Heart left ventricle (tissue), 16 donors: ENCODE data around the gene SLC8B1. TPM values are rescaled to one million over a fixed set of nuclear protein-coding genes. Genes with fewer than 3 reads are reported as not detected.
A peak's percentile ranks its signal among the peaks of the same experiment; 100 is the strongest.

Source experiments
- ATAC-seq, 4 donors: fragments of 200-7000 bp; cut with Tn5 transposase; one replicate each; pipeline ENCODE4 v1.9.1; 2020 to 2022; ENCODE audit warnings: moderate library complexity in 4 of 4, mild to moderate bottlenecking in 3 of 4, moderate number of reproducible peaks in 1 of 4
- DNase-seq, 5 donors: peaks; one replicate each; pipeline ENCODE4 v3.0.0-alpha.2; 2020
- H3K27ac ChIP-seq, 12 donors: fragments of 200-600 bp; sonication (generic) in 4 of 12; one replicate each; pipeline versions ENCODE4 v1.5.0 to v1.8.0; 2016 to 2022; ENCODE audit warnings: mild to moderate bottlenecking in 2 of 12
- H3K27me3 ChIP-seq, 9 donors: fragments of 200-600 bp; sonication (generic) in 2 of 9; one replicate each; pipeline versions ENCODE4 v1.5.1 to v1.8.0; 2016 to 2022; ENCODE audit warnings: mild to moderate bottlenecking in 3 of 9
- H3K36me3 ChIP-seq, 9 donors: fragments of 200-600 bp; sonication (generic) in 2 of 9; one replicate each; pipeline versions ENCODE4 v1.5.0 to v1.8.0; 2018 to 2022; ENCODE audit warnings: mild to moderate bottlenecking in 2 of 9
- H3K4me1 ChIP-seq, 12 donors: fragments of 200-600 bp; sonication (generic) in 4 of 12; one replicate each; pipeline versions ENCODE4 v1.5.0 to v1.8.0; 2016 to 2022; ENCODE audit warnings: mild to moderate bottlenecking in 3 of 12
- H3K4me3 ChIP-seq, 12 donors: fragments of 200-600 bp; sonication (generic) in 4 of 12; one replicate each; pipeline versions ENCODE4 v1.5.0 to v1.8.0; 2017 to 2022; ENCODE audit warnings: mild to moderate bottlenecking in 9 of 12, moderate library complexity in 4 of 12
- H3K9me3 ChIP-seq, 12 donors: fragments of 200-600 bp; sonication (generic) in 4 of 12; one replicate each; pipeline versions ENCODE4 v1.5.0 to v1.8.0; 2016 to 2022; ENCODE audit warnings: mild to moderate bottlenecking in 1 of 12
- POLR2A ChIP-seq, 2 donors: fragments of 450-650 bp; IDR thresholded peaks; one replicate each; pipeline ENCODE4 v1.6.1; 2017; ENCODE audit warnings: antibody characterized with exemption in 2 of 2, mild to moderate bottlenecking in 2 of 2, moderate library complexity in 2 of 2
- WGBS, 4 donors: extraction: QIAGEN DNeasy Blood & Tissue Kit in 2 of 4; methylation state at CpG; one replicate each; pipeline versions ENCODE4 v1.1.5 to v1.1.7; 2013 to 2018; 5-methylcytosine and 5-hydroxymethylcytosine counted together
- intact Hi-C, 10 donors: fragments of 100-400 bp; cut with DNase I; formaldehyde crosslinking; loops; one replicate each; pipeline versions ENCODE4 v1.11.1 to v1.14.2; 2022
- polyA plus RNA-seq, 2 donors: library from polyadenylated mRNA; stranded (reverse); fragments of 200-250 nt; gene quantifications; one replicate each; pipeline ENCODE4 v1.2.3, GENCODE V29; 2013
- total RNA-seq, 9 donors: library from RNA; depleted of rRNA in 2 of 9; stranded (reverse); fragments of >200 nt in 2 of 9; fragmentation: NEBNext Ultra II Directional in 3 of 9; extraction: Animal tissue kit (Norgen Biotek cat#: 25700) in 3 of 9; gene quantifications; one replicate each; pipeline versions ENCODE4 v1.1.0 to v1.2.4, GENCODE V29; 2016 to 2023
- TF ChIP-seq, protein P1 (sequence below), 12 donors: fragments of 200-600 bp; sonication (generic) in 4 of 12; IDR thresholded peaks; one replicate each; pipeline versions ENCODE4 v1.5.0 to v1.8.0; 2018 to 2022; ENCODE audit warnings: antibody characterized with exemption in 12 of 12, mild to moderate bottlenecking in 5 of 12
- donor health status: ischemic (EF 13 %, LVEDD 7.1; RV severe dilation, severe dysfunction).
- donor health status: healthy with polysubstance abuse.
- donor health status: DM: no; HTN: yes; CAD: no.
- donor health status: DM: no; HTN: no; CAD: no.
- donor health status: ischemic (EF 25% LVEDD 6.9; RV normal size, moderate dysfunction).
- donor health status: ischemic (EF 25% LVEDD 5.7; RV mildly dilated, moderate dysfunction).
- donor health status: healthy.
- donor health status: DM: yes; HTN: yes; CAD: no.
- donor health status: ischemic (EF 35%, LVEDD 5.7; RV mildly dilated, moderate dysfunction).
- donor health status: nonischemic (EF 11% LVEDD 7.7; RV severe dilation, severe dysfunction).
- donor health status: DM: yes; HTN: yes; CAD: no.
- donor health status: PGD.
- donor health status: ischemic (EF 29% LVEDD 5.4; RV normal size, mild dysfunction).
- donor health status: nonischemic (EF 23%, LVEDD 6.1; RV moderate dilation, normal function).

Gene SLC8B1
- total and polyA plus RNA-seq, 11 donors = 8.8 to 33.2 (median 11.1) TPM

- no peak for TF ChIP-seq POLR2A (IDR thresholded peaks at IDR 0.05)
- TF ChIP-seq, protein P1, sequence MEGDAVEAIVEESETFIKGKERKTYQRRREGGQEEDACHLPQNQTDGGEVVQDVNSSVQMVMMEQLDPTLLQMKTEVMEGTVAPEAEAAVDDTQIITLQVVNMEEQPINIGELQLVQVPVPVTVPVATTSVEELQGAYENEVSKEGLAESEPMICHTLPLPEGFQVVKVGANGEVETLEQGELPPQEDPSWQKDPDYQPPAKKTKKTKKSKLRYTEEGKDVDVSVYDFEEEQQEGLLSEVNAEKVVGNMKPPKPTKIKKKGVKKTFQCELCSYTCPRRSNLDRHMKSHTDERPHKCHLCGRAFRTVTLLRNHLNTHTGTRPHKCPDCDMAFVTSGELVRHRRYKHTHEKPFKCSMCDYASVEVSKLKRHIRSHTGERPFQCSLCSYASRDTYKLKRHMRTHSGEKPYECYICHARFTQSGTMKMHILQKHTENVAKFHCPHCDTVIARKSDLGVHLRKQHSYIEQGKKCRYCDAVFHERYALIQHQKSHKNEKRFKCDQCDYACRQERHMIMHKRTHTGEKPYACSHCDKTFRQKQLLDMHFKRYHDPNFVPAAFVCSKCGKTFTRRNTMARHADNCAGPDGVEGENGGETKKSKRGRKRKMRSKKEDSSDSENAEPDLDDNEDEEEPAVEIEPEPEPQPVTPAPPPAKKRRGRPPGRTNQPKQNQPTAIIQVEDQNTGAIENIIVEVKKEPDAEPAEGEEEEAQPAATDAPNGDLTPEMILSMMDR (IDR thresholded peaks at IDR 0.05) = no peak
- Histone ChIP-seq H3K9me3 (no peaks in the 10 kb centered on the region), H3K27ac (peak overlapping the region in 8 of 12 donors; percentile 5 to 81 (median 50)), H3K4me1 (peaks cover 10 to 54% (median 38%) of the 10 kb centered on the region in 12 donors), H3K4me3 (no peak overlapping the region), H3K36me3 (peaks cover 0 to 80% (median 63%) of the 10 kb centered on the region in 9 donors), H3K27me3 (no peaks in the 10 kb centered on the region)
- ATAC-seq (no peak), DNase-seq (peak in 1 of 5 donors; percentile 18)
- intact Hi-C loops = loop anchor here in 2 of 10 donors (5.0 kb wide), 1 partner anchor 36 kb away; no protein-coding TSS in a partner anchor
- 91 to 94% (median 94%) methylated on average over 9 of the region's 9 CpGs for WGBS, 4 donors
Measured at GRCh38 chr12:113263431-113263963, 71.4 kb downstream of the SLC8B1 start.

- peaks cover 0 to 72% (median 55%) of the 10 kb centered on the region in 9 donors for H3K36me3 ChIP-seq
- H3K27me3 ChIP-seq = no peaks in the 10 kb centered on the region
- no peaks in the 10 kb centered on the region for H3K9me3 ChIP-seq
- peaks cover 10 to 57% (median 39%) of the 10 kb centered on the region in 12 donors for H3K4me1 ChIP-seq
- ATAC-seq = peak in 1 of 4 donors; percentile 7
- intact Hi-C loops = loop anchor here in 2 of 10 donors (5.0 kb wide), 1 partner anchor 35 kb away; no protein-coding TSS in a partner anchor
- peak overlapping the region in 9 of 12 donors; percentile 6 to 81 (median 70) for H3K27ac ChIP-seq
- H3K4me3 ChIP-seq = no peak overlapping the region
- TF ChIP-seq POLR2A (IDR thresholded peaks at IDR 0.05) = no peak
- TF ChIP-seq, protein P1 (IDR thresholded peaks at IDR 0.05) = no peak
- DNase-seq = no peak
Measured at GRCh38 chr12:113262710-113263109, 72.2 kb downstream of the SLC8B1 start.

- 68 to 77% (median 71%) methylated on average over 6 of the region's 6 CpGs for WGBS, 4 donors
- H3K9me3 ChIP-seq = no peaks in the 10 kb centered on the region
- ATAC-seq = no peak
Measured at GRCh38 chr12:113261847-113262470, 73.0 kb downstream of the SLC8B1 start.

More at GRCh38 chr12:113261847-113262470, 73.0 kb downstream of the SLC8B1 start:
- peaks cover 0 to 65% (median 47%) of the 10 kb centered on the region in 9 donors for H3K36me3 ChIP-seq
- no peak for DNase-seq
- intact Hi-C loops = loop anchor here in 3 of 10 donors (2.0 to 5.0 kb wide), 2 partner anchors 35 to 41 kb away; partner anchors contain the start of gene TPCN1 (in 1 of the 3)
- TF ChIP-seq, protein P1 (IDR thresholded peaks at IDR 0.05) = no peak
- TF ChIP-seq POLR2A (IDR thresholded peaks at IDR 0.05) = no peak
- H3K27ac ChIP-seq = peak overlapping the region in 10 of 12 donors; percentile 6 to 81 (median 70)
- H3K4me1 ChIP-seq = peaks cover 10 to 57% (median 39%) of the 10 kb centered on the region in 12 donors
- H3K4me3 ChIP-seq = no peak overlapping the region
- H3K27me3 ChIP-seq = no peaks in the 10 kb centered on the region
